ENCODE data around the gene ARF4.

Gene ARF4

DNA sequence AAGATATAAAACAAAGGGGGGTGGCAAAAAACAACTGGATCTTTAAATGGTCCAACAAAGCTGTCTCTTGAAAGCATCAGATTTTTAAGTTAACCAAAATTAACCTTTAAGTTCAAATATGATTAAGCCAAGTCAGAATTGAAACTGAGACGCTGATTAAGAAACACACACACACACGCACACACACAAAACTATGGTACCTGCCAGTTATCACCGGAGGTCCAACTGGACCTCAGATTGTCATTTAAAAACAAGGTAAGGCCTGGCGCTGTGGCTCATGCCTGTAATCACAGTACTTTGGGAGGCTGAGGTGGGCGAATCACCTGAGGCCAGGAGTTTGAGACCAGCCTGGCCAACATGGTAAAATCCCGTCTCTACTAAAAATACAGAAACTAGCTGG, 10.4 kb downstream of the ARF4 start:
- H3K4me3 ChIP-seq (ENCODE audit: control insufficient read depth, low read depth, low read length) = no peak overlapping the region
- DNase-seq (ENCODE audit: low read depth) = no peak
- TF ChIP-seq, protein P1, sequence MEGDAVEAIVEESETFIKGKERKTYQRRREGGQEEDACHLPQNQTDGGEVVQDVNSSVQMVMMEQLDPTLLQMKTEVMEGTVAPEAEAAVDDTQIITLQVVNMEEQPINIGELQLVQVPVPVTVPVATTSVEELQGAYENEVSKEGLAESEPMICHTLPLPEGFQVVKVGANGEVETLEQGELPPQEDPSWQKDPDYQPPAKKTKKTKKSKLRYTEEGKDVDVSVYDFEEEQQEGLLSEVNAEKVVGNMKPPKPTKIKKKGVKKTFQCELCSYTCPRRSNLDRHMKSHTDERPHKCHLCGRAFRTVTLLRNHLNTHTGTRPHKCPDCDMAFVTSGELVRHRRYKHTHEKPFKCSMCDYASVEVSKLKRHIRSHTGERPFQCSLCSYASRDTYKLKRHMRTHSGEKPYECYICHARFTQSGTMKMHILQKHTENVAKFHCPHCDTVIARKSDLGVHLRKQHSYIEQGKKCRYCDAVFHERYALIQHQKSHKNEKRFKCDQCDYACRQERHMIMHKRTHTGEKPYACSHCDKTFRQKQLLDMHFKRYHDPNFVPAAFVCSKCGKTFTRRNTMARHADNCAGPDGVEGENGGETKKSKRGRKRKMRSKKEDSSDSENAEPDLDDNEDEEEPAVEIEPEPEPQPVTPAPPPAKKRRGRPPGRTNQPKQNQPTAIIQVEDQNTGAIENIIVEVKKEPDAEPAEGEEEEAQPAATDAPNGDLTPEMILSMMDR (conservative IDR thresholded peaks at IDR 0.05; ENCODE audit: control insufficient read depth, insufficient read depth, low read depth, low read length) = no peak

DNA sequence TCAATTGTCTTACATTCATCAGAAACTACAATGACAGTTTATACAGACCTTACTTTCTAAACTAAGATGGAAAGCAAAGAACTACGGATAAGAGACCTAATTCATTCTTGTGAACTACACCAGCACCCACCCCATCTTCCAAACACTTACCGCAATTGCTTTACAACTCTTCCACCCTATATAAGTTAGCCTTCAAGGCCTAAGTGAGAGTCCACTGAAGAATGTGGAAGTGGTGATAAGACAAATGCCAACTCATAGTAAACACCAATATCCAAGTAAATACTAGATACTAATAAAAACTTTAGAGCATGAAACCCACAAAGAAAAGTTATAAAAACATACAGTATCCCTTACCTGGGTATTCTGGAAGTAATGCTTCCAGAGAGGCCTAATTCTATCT, 13.6 kb downstream of the ARF4 start:
- DNase-seq (ENCODE audit: low read depth) = no peak
- TF ChIP-seq, protein P1 (conservative IDR thresholded peaks at IDR 0.05; ENCODE audit: control insufficient read depth, insufficient read depth, low read depth, low read length) = no peak
- no peak overlapping the region for H3K4me3 ChIP-seq (ENCODE audit: control insufficient read depth, low read depth, low read length)

DNA sequence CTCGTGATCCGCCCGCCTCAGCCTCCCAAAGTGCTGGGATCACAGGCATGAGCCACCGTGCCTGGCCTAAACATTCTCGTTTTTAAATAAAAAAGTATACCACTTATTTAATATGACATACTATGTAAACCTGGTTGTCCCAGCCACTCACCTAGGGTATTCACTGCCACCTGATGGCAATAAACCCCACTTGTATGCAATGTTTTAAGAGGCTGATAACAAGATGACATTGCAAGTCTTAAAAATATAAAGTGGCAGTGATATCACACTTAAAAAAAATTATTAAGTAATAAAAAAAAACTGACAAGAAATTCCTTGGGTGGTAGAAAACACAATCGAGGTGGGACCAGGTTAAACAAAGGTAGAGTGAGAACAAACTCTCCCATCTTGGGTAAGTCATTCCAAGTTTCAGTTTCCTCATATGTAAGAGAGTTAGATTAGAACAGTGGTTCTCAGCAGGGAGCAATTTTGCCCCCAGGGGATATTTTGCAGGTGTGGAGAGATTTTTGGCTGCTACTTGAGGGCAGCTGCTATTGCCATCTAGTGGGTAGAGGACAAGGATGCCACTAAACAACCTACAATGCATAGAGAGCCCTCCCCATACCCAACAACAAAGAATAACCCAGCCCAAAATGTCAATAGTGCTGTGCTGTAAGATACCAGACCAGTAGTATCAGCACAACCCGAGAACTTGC, 14.5 kb downstream of the ARF4 start:
- no peak for DNase-seq (ENCODE audit: low read depth)
- TF ChIP-seq, protein P1 (conservative IDR thresholded peaks at IDR 0.05; ENCODE audit: control insufficient read depth, insufficient read depth, low read depth, low read length) = peak; percentile 17
- H3K4me3 ChIP-seq (ENCODE audit: control insufficient read depth, low read depth, low read length) = no peak overlapping the region

DNA sequence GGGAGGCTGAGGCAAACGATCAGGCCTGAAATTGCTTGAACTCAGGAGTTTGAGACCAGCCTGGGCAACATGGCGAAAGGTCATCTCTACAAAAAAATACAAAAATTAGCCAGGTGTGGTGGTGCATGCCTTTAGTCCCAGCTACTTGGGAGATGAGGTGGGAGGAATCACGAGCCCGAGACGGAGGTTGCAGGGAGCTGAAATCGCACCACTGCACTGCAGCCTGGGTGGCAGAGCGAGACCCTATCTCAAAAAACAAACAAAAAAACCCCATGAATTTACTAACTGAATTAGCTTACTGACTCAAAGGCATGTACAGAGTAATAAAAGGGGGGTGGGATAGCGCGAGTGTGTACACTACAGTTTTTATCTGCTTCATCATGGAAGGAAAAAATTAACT, 19.3 kb downstream of the ARF4 start:
- TF ChIP-seq, protein P1 (conservative IDR thresholded peaks at IDR 0.05; ENCODE audit: control insufficient read depth, insufficient read depth, low read depth, low read length) = no peak
- no peak for DNase-seq (ENCODE audit: low read depth)
- H3K4me3 ChIP-seq (ENCODE audit: control insufficient read depth, low read depth, low read length) = no peak overlapping the region

DNA sequence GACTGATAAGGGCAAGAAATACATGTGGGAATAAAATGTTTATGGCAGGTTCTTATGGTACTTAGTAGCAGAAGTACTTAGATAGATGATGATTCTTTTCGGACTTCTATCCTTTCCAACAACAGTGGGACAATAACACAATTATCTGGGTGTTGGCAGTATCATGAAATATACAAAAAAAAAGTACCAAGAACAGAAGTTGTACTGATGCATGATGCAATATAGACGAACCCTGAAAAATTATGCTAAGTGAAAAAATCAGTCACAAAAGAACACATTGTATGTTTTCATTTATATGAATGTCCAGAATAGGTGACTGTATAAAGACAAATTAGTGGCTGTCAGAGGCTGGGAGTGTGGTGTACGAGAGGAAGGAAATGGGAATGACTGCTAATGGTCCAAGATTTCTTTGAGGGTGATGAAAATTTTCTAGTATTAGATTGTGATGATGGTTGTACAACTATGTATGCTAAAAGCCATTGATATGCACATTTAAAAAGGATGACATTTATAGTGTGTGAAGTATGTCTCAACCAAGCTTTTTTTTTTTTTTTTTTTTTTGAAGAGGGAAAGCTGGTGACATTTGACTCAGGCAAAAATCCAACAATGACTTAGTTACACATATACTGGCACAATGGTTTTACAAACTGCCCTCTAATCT, 21.0 kb downstream of the ARF4 start:
- H3K4me3 ChIP-seq (ENCODE audit: control insufficient read depth, low read depth, low read length) = no peak overlapping the region
- TF ChIP-seq, protein P1 (conservative IDR thresholded peaks at IDR 0.05; ENCODE audit: control insufficient read depth, insufficient read depth, low read depth, low read length) = no peak
- no peak for DNase-seq (ENCODE audit: low read depth)

DNA sequence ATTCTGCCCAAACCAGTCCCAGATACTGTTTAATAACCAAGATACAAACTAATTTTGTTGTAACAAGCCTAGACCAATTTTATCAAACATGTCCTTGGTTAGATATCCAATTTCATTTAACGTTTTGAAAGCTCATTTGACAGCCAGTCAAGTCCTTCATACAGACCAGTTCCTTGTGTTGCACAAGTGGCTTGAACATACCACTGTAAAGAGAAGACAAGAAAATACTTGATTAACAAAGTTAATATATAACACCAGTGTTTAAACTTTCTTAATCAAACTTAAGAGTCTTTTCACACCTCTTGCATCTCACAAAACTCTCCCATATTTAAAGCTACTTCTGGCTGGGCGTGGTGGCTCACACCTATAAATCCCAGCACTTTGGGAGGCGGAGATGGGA, 25.0 kb downstream of the ARF4 start:
- TF ChIP-seq, protein P1 (conservative IDR thresholded peaks at IDR 0.05; ENCODE audit: control insufficient read depth, insufficient read depth, low read depth, low read length) = no peak
- no peak for DNase-seq (ENCODE audit: low read depth)
- no peak overlapping the region for H3K4me3 ChIP-seq (ENCODE audit: control insufficient read depth, low read depth, low read length)

Measured in fibroblast of mammary gland (primary cell).